Choroid plexus epithelial cell (primary cell): Measurements from ENCODE around the gene FHAD1.
"Not testable (repeated sequence)": the region's sequence is repeated elsewhere in the genome, so short reads cannot be mapped to it uniquely, and the experiment has no call there.

ENCODE experiments used
- DNase-seq: peaks from one replicate; pipeline ENCODE4 v3.0.0-alpha.2; 2010; ENCODE audit warnings: low read depth
- H3K4me3 ChIP-seq: 2 replicates; pipeline ENCODE4 v1.5.1; 2011; ENCODE audit warnings: low read depth, mild to moderate bottlenecking, control low read depth, low read length, moderate library complexity
- TF ChIP-seq, protein P1 (sequence below): conservative IDR thresholded peaks from 2 replicates; pipeline ENCODE4 v1.5.1; 2011; ENCODE audit warnings: low read depth, mild to moderate bottlenecking, control low read depth, inconsistent platforms, low read length, moderate library complexity

FHAD1 gene

DNA sequence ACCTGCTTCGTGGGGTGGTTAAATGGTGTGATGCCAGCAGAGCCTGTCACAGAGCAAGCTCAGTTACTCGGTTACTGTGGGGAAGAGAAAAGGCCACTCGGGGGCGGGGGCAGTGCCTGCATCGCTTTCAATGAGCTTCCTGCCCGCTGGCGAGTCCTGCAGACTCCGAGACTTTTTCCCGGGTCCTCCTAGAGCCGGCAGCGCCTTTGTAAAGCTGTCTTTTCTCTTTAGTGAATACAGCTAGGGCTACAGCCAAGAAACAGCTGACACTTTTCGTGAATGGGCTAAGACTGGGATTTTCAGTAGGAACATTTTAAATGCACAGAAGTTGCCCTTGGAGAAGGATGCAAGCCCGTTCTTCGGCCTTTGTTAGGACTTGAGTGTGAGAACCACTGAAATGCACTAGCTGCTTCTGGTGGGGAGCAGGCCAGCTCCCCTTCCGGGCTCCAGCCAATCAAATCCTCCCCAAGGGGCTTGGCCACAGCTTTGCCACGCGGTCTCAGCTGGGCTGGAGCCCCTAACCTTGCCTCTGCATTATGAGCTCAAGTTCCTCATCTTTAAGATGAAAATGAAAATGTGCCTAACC is 139.2 kb downstream of the FHAD1 start:
- DNase-seq, result peak; percentile 15
- TF ChIP-seq, protein P1, sequence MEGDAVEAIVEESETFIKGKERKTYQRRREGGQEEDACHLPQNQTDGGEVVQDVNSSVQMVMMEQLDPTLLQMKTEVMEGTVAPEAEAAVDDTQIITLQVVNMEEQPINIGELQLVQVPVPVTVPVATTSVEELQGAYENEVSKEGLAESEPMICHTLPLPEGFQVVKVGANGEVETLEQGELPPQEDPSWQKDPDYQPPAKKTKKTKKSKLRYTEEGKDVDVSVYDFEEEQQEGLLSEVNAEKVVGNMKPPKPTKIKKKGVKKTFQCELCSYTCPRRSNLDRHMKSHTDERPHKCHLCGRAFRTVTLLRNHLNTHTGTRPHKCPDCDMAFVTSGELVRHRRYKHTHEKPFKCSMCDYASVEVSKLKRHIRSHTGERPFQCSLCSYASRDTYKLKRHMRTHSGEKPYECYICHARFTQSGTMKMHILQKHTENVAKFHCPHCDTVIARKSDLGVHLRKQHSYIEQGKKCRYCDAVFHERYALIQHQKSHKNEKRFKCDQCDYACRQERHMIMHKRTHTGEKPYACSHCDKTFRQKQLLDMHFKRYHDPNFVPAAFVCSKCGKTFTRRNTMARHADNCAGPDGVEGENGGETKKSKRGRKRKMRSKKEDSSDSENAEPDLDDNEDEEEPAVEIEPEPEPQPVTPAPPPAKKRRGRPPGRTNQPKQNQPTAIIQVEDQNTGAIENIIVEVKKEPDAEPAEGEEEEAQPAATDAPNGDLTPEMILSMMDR, result no peak
- no peak overlapping the region for H3K4me3 ChIP-seq

GRCh38 chr1:15388201-15388880 is 141.3 kb downstream of the FHAD1 start:
- no peak for DNase-seq
- TF ChIP-seq, protein P1, result no peak
- H3K4me3 ChIP-seq, result no peak overlapping the region

DNA sequence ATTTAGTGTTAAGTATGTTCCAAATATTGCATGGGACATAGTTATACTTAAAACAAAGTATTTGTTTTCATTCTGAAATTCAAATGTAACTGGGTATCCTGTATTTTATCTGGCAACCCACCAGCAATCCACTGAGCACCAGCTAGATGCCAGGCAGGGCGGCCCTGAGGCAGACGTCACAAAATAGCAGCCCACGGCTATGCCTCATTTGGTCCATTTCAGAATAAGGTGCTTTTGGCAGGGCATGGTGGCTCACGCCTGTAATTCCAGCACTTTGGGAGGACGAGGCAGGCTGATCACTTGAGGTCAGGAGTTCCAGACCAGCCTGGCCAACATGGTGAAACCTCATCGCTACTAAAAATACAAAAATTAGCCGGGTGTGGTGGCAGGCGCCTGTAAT is 142.8 kb downstream of the FHAD1 start:
- not testable (repeated sequence) for H3K4me3 ChIP-seq, DNase-seq

DNA sequence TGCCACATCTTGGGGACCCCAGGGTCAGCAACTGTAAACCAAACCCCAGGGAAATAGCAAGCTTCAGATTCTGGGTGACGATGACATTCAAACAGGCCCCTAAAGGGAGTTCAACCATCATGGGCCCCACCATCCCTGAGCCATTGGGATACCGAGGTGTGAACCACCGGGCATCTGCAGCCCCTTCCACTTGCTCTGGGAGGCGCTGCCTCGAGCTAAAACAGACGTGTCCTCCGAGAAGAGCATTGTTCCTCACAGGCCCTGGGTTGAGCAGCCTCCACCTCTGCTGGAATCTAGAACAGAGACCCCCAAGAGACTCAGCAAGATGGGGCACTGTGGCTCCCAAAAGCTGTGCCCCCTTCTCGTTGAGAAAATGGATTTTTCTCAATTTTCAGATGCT is 143.6 kb downstream of the FHAD1 start:
- TF ChIP-seq, protein P1, result no peak
- H3K4me3 ChIP-seq, result no peak overlapping the region
- DNase-seq, result no peak

DNA sequence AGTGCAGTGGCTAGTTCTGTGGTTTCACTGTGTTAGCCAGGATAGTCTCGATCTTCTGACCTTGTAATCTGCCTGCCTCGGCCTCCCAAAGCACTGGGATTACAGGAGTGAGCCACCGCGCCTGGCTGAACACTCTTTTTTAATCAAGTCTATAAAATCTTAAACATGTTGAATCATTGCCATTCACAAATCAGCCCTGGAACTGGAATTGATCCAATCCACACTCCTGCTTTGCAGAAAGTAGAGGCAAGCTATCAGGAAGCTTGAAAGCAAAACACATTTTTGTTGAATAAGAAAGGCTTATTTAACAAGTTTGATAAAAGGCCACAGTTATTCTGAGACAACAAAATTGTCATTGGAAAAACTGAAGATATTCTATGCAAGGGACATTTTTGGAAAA is 144.3 kb downstream of the FHAD1 start:
- no peak overlapping the region for H3K4me3 ChIP-seq
- peak; percentile 17 for DNase-seq
- TF ChIP-seq, protein P1, result no peak

GRCh38 chr1:15393475-15394257 is 146.6 kb downstream of the FHAD1 start:
- no peak for DNase-seq
- H3K4me3 ChIP-seq, result no peak overlapping the region
- TF ChIP-seq, protein P1, result no peak

- H3K4me3 ChIP-seq, result no peak overlapping the region
- no peak for DNase-seq
- TF ChIP-seq, protein P1, result no peak
These were observed 147.3 kb downstream of the FHAD1 start for GRCh38 chr1:15394258-15394690.
